ENCODE data around the gene SGK1. TPM values are rescaled to one million over a fixed set of nuclear protein-coding genes. Genes with fewer than 3 reads are reported as not detected.

Gene SGK1
- total RNA-seq, 1 donor from 2014 or later = 7.2 TPM

- no peak for DNase-seq (ENCODE audit: low spot score)
- Mint-ChIP-seq H3K4me3 (ENCODE audit: unreplicated experiment) (no peak overlapping the region), H3K9me3 (ENCODE audit: unreplicated experiment) (no peaks in the 10 kb centered on the region), H3K27ac (ENCODE audit: unreplicated experiment) (no peak overlapping the region), H3K4me1 (ENCODE audit: unreplicated experiment) (peaks cover 5% of the 10 kb centered on the region), H3K36me3 (ENCODE audit: low read depth, unreplicated experiment) (no peaks in the 10 kb centered on the region), H3K27me3 (ENCODE audit: unreplicated experiment) (no peaks in the 10 kb centered on the region)
- TF ChIP-seq, protein P1, sequence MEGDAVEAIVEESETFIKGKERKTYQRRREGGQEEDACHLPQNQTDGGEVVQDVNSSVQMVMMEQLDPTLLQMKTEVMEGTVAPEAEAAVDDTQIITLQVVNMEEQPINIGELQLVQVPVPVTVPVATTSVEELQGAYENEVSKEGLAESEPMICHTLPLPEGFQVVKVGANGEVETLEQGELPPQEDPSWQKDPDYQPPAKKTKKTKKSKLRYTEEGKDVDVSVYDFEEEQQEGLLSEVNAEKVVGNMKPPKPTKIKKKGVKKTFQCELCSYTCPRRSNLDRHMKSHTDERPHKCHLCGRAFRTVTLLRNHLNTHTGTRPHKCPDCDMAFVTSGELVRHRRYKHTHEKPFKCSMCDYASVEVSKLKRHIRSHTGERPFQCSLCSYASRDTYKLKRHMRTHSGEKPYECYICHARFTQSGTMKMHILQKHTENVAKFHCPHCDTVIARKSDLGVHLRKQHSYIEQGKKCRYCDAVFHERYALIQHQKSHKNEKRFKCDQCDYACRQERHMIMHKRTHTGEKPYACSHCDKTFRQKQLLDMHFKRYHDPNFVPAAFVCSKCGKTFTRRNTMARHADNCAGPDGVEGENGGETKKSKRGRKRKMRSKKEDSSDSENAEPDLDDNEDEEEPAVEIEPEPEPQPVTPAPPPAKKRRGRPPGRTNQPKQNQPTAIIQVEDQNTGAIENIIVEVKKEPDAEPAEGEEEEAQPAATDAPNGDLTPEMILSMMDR (IDR thresholded peaks at IDR 0.05; ENCODE audit: unreplicated experiment) = no peak
Measured at GRCh38 chr6:134230940-134231339, 87.0 kb downstream of the SGK1 start.

- TF ChIP-seq, protein P1 (IDR thresholded peaks at IDR 0.05; ENCODE audit: unreplicated experiment) = no peak
- H3K4me3 Mint-ChIP-seq (ENCODE audit: unreplicated experiment) = no peak overlapping the region
- H3K36me3 Mint-ChIP-seq (ENCODE audit: low read depth, unreplicated experiment) = no peaks in the 10 kb centered on the region
- no peaks in the 10 kb centered on the region for H3K9me3 Mint-ChIP-seq (ENCODE audit: unreplicated experiment)
- H3K4me1 Mint-ChIP-seq (ENCODE audit: unreplicated experiment) = peaks cover 7% of the 10 kb centered on the region
- no peak overlapping the region for H3K27ac Mint-ChIP-seq (ENCODE audit: unreplicated experiment)
- no peaks in the 10 kb centered on the region for H3K27me3 Mint-ChIP-seq (ENCODE audit: unreplicated experiment)
- peak; percentile 8 for DNase-seq (ENCODE audit: low spot score)
Measured at GRCh38 chr6:134230087-134230700, 87.7 kb downstream of the SGK1 start.

- TF ChIP-seq, protein P1 (IDR thresholded peaks at IDR 0.05; ENCODE audit: unreplicated experiment) = no peak
- no peak overlapping the region for H3K4me3 Mint-ChIP-seq (ENCODE audit: unreplicated experiment)
- H3K27me3 Mint-ChIP-seq (ENCODE audit: unreplicated experiment) = no peaks in the 10 kb centered on the region
- peaks cover 7% of the 10 kb centered on the region for H3K4me1 Mint-ChIP-seq (ENCODE audit: unreplicated experiment)
- no peaks in the 10 kb centered on the region for H3K9me3 Mint-ChIP-seq (ENCODE audit: unreplicated experiment)
- DNase-seq (ENCODE audit: low spot score) = no peak
- no peaks in the 10 kb centered on the region for H3K36me3 Mint-ChIP-seq (ENCODE audit: low read depth, unreplicated experiment)
- H3K27ac Mint-ChIP-seq (ENCODE audit: unreplicated experiment) = no peak overlapping the region
Measured at GRCh38 chr6:134229520-134229919, 88.4 kb downstream of the SGK1 start.

DNA sequence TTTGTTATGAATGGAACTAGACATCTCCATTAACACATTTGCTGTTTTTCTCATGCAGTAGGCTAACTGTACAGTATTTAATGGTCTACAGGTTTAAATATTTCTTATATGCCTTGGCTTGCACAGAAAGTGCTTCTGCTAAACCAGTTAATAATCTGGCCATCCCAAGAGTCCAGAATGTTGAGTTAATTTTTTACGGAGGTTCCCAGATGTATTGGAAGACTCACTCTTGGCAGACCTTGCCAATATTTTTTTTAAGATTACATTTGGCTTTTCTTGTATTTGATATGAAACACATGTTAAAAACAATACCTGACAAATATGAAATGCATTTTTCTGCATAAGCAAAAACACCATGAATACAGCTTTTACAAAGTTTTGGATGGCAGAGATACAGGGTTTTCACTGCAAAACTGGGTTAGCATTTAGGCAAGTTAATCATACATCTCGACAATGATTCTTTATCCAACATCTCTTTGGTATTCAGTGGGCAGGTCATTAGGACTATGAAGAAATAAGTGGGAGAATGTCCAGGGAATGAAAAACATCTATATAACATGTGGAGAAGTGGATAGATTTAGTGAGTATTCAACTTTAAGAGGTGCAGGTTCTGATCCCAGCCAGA is 94.0 kb downstream of the SGK1 start:
- H3K27me3 Mint-ChIP-seq (ENCODE audit: unreplicated experiment) = no peaks in the 10 kb centered on the region
- TF ChIP-seq, protein P1 (IDR thresholded peaks at IDR 0.05; ENCODE audit: unreplicated experiment) = no peak
- no peak overlapping the region for H3K27ac Mint-ChIP-seq (ENCODE audit: unreplicated experiment)

DNA sequence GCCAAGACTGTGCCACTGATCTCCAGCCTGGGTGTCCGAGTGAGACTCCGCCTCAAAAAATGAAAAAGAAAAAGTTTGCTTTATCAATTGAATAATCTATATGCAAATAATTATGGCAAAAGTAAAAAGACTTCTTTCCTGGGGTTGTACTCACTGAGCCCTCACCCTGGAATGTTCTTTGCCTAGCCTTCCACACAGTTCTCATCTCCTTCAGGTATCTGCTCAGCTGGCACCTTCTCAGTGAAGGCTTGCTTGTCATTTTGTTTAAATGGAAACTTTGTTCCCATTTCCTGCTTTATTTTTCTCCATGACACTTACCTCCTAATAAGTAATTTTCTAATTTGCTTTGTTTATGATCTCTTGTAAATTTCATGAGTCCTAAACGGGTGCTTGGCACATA is 96.7 kb downstream of the SGK1 start:
- no peaks in the 10 kb centered on the region for H3K9me3 Mint-ChIP-seq (ENCODE audit: unreplicated experiment)
- no peak overlapping the region for H3K4me3 Mint-ChIP-seq (ENCODE audit: unreplicated experiment)
- H3K27ac Mint-ChIP-seq (ENCODE audit: unreplicated experiment) = no peak overlapping the region
- TF ChIP-seq, protein P1 (IDR thresholded peaks at IDR 0.05; ENCODE audit: unreplicated experiment) = no peak
- DNase-seq (ENCODE audit: low spot score) = no peak
- peaks cover 5% of the 10 kb centered on the region for H3K4me1 Mint-ChIP-seq (ENCODE audit: unreplicated experiment)
- H3K27me3 Mint-ChIP-seq (ENCODE audit: unreplicated experiment) = no peaks in the 10 kb centered on the region
- H3K36me3 Mint-ChIP-seq (ENCODE audit: low read depth, unreplicated experiment) = no peaks in the 10 kb centered on the region

More for the DNA sequence above, 94.0 kb downstream of the SGK1 start:
- no peak for DNase-seq (ENCODE audit: low spot score)
- Mint-ChIP-seq H3K4me1 (ENCODE audit: unreplicated experiment) (peaks cover 3% of the 10 kb centered on the region), H3K36me3 (ENCODE audit: low read depth, unreplicated experiment) (no peaks in the 10 kb centered on the region), H3K9me3 (ENCODE audit: unreplicated experiment) (no peaks in the 10 kb centered on the region), H3K4me3 (ENCODE audit: unreplicated experiment) (no peak overlapping the region)
